Stimulated activated CD8-positive, alpha-beta memory T cell treated with anti-CD3 and anti-CD28 coated beads, Interleukin-7, amount 100 ng/mL, for 1 hour (primary cell): ENCODE measurements around the gene APOBEC3H.
"Not testable (repeated sequence)": the region's sequence is repeated elsewhere in the genome, so short reads cannot be mapped to it uniquely, and the experiment has no call there.

Source experiments
- DNase-seq, 2 donors: peaks; one replicate each; pipeline ENCODE4 v3.0.0-alpha.2; 2020; ENCODE audit warnings: low read depth in 2 of 2

APOBEC3H gene

DNA sequence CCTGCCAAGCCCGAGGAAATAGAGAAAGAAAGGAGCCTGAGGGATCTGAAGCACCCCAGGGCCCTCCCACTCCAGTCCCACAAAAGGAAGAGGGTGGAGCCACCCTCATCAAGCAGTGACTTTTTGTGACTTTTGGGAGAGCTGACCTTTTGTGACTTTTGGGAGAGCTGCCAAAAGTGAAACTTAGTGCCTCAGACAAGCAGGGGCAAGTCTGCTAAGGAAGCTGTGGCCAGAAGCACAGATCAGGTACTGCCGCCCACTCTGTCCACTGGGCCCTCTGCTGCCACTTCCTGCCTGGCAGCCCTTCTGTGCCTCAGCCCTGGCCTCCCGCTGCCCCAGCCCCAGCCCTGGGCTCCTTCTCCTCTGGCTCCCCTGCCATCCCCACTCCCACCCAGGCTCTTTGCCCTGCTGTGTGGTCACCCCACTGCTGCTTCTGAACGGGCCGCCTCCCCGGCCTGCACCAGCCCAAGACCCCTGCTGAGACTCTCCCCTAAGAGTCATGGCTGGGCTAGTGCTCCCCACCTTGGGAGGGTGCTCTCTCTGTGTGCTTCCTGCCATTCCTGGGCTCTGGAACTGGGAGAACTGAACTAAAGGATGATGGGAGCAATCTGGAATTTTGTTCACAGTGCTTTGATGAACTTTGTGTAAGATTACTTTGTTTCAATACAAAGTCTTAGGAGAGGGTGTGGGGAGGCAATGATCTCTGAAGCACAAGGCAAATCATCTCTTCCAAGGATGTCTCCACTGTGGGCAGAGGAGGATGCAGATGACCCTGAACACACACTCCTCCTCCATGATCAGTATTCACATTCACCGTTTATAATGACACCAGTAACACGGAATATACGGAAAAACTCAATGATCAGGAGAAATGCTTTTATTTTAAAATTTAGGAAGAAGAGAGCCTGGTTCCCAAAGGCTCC, at the start of gene APOBEC3H:
TSS of gene APOBEC3H (plus strand) at position 147 of the 923 bp plus-strand sequence. CDS start 3,035 bp downstream, outside the sequence.
- DNase-seq = no peak

DNA sequence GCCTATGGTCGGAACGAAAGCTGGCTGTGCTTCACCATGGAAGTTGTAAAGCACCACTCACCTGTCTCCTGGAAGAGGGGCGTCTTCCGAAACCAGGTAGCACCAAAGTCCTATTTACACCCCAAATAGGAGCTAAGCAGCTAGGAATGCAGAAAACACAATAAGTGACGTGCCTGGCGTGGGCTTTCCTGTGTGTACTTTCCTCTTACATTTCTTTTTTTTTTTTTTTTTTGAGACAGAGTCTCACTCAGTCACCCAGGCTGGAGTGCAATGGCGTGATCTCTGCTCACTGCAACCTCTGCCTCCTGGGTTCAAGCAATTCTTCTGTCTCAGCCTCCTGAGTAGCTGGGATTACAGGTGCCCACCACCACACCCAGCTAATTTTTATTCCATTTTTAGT, 47.6 kb upstream of the APOBEC3H start:
- DNase-seq = not testable (repeated sequence)

DNA sequence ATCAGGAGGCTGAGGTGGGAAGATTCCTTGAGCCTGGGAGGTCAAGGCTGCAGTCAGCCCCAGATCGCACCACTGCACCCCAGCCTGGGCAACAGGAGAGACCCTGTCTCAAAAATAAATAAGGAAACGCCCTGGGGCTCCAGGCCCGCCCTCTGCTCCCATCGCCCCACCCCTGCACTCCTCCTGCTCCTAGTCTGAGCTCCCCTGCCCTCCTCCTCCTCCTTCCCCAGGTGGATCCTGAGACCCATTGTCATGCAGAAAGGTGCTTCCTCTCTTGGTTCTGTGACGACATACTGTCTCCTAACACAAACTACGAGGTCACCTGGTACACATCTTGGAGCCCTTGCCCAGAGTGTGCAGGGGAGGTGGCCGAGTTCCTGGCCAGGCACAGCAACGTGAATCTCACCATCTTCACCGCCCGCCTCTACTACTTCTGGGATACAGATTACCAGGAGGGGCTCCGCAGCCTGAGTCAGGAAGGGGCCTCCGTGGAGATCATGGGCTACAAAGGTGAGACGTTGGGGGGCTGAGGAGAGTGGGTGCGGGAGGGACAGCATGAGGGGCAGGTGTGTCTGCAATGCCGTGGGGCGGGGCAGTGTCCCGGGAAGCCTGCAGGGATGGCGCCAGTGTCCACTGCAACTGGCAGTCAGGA, 45.1 kb upstream of the APOBEC3H start:
- not testable (repeated sequence) for DNase-seq

GRCh38 chr22:39055658-39056057, 41.4 kb upstream of the APOBEC3H start:
- no peak for DNase-seq

- DNase-seq = not testable (repeated sequence)
These were observed 35.8 kb upstream of the APOBEC3H start for GRCh38 chr22:39061290-39061689.

DNA sequence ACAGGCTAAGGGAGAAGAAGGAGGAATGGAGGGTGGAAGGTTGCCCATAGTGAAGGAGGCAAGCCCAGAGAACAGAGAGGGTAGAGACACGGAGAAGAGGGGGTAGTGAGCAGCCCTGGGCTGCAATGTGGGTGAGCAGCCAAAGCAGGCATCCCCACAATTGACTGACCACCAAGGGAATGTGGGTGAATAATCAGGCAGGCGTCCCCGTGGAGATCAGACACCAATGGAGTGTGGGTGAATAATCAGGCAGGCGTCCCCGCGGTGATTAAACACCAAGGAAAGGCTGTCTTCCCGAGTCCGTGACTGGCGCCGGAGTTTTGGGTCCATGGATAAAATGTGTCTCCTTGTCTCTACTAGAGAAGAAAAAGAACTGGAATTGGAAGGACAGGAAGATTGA, 35.1 kb upstream of the APOBEC3H start:
- not testable (repeated sequence) for DNase-seq

DNA sequence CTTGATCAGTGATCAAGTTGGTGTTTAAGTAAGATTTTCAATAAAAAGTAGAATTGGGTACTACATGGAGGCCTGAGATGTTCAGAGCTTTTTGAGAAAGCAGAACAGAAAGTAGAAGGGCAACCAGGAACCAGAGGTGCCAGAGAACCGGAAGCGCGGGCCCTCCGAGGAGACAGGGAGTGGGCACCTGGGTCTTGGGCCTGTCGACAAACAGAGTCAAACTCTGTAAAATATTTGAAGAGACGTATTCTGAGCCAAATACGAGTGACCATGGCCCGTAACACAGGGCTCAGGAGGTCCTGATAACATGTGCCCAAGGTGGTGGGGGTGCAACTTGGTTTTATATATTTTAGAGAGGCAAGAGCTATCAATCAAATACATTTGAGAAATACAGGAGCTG, 33.1 kb upstream of the APOBEC3H start:
- DNase-seq = not testable (repeated sequence)

GRCh38 chr22:39066442-39067276, 30.4 kb upstream of the APOBEC3H start:
- DNase-seq = not testable (repeated sequence)

DNA sequence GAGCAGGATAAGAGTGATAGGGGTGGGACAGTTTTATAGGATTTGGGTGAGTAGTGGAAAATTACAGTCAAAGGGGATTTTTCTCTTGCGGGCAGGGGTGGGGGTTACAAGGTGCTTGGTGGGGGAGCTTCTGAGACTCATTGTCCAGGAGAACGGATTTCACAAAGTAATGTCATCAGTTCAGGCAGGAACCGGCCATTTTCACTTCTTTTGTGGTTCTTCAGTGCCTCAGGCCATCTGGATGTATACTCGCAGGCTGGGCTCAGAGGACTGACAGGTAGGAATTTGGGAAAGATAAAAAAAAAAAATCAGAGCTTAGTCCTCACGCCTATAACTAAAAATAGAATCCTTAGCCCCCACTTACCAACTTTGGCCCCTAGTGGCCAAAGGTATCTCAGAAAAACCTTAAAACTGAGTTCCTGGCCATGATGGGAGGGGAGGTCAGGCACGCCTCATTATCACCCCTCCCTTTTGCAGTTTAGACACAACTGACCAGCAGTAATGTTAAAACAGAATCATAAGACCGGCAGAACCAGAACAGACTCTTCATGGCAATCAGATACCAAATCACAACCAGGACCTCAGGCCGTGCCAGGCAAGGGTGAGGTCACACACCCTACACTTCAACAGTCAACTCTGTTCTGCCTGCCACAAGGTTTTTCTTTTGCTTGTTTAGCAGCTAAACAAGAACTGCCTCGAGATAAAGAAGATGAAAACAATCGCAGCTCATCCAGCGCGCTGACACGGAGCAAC, 28.8 kb upstream of the APOBEC3H start:
- no peak for DNase-seq

DNA sequence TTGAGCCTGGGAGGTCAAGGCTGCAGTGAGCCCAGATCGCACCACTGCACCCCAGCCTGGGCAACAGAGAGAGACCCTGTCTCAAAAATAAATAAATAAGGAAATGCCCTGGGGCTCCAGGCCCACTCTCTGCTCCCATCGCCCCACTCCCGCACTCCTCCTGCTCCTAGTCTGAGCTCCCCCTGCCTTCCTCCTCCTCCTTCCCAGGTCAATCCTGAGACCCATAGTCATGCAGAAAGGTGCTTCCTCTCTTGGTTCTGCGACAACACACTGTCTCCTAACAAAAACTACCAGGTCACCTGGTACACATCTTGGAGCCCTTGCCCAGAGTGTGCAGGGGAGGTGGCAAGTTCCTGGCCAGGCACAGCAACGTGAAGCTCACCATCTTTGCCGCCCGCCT, 26.9 kb upstream of the APOBEC3H start:
- DNase-seq = no peak

- DNase-seq = not testable (repeated sequence)
These were observed 24.5 kb upstream of the APOBEC3H start for GRCh38 chr22:39072581-39072981.

GRCh38 chr22:39073981-39074380, 23.1 kb upstream of the APOBEC3H start:
- DNase-seq = no peak

GRCh38 chr22:39076155-39077025, 20.7 kb upstream of the APOBEC3H start:
- not testable (repeated sequence) for DNase-seq

DNA sequence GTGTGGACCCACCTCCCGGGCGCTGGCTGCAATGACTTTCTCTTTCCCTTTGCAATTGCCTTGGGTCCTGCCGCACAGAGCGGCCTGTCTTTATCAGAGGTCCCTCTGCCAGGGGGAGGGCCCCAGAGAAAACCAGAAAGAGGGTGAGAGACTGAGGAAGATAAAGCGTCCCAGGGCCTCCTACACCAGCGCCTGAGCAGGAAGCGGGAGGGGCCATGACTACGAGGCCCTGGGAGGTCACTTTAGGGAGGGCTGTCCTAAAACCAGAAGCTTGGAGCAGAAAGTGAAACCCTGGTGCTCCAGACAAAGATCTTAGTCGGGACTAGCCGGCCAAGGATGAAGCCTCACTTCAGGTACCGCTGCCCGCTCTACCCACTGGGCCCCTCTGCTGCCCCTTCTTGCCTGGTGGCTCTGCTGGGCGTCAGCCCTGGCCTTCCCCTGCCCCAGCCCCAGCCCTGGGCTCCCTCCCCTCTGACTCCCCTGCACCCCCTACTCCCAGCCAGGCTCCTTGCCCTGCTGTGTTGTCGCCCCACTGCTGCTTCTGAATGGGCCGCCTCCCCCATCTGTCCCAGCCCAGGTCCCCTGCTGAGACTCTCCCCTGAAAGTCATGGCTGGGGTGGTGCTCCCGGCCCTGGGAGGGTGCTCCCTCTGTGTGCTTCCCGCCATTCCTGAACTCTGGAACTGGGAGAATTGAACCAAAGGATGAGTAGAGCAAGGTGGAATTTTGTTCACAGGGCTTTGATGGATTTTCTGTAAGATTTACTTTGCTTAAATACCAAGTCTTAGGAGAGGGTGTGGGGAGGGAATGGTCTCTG, 19.8 kb upstream of the APOBEC3H start, which contains the start of gene APOBEC3G:
TSS of gene APOBEC3G (plus strand) at position 250 of the 815 bp plus-strand sequence. CDS start at position 337, 87 bp downstream.
- not testable (repeated sequence) for DNase-seq

GRCh38 chr22:39077912-39078311, 19.1 kb upstream of the APOBEC3H start:
- not testable (repeated sequence) for DNase-seq

DNA sequence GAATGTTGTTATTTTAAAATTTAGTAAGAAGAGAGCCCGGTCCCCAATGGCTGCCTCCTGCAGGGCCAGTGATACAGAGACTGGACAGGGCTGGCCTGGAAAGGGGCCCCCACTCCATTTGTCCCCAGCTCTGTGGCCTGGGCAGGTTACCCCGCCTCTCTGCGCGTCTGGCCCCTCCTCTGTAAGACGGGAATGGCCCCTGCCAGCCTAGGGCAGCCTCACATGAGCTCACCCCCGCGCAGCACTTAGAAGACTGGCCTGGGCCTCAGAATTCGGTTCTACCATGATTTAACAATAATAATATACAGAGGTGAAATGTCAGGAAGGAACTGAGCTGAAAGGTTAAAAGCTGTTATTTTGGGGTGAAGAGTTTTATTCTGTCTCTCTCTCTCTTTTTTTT, 18.7 kb upstream of the APOBEC3H start:
- no peak for DNase-seq

- DNase-seq = not testable (repeated sequence)
These were observed 17.9 kb upstream of the APOBEC3H start for GRCh38 chr22:39079054-39079637.

- no peak for DNase-seq
These were observed 16.8 kb upstream of the APOBEC3H start for GRCh38 chr22:39080052-39080762.
